ENCODE data around the gene PTPRD. TPM values are rescaled to one million over a fixed set of nuclear protein-coding genes. Genes with fewer than 3 reads are reported as not detected.

The PTPRD gene
- total RNA-seq, 1 experiment from 2014 or later = 0.02 TPM

DNA sequence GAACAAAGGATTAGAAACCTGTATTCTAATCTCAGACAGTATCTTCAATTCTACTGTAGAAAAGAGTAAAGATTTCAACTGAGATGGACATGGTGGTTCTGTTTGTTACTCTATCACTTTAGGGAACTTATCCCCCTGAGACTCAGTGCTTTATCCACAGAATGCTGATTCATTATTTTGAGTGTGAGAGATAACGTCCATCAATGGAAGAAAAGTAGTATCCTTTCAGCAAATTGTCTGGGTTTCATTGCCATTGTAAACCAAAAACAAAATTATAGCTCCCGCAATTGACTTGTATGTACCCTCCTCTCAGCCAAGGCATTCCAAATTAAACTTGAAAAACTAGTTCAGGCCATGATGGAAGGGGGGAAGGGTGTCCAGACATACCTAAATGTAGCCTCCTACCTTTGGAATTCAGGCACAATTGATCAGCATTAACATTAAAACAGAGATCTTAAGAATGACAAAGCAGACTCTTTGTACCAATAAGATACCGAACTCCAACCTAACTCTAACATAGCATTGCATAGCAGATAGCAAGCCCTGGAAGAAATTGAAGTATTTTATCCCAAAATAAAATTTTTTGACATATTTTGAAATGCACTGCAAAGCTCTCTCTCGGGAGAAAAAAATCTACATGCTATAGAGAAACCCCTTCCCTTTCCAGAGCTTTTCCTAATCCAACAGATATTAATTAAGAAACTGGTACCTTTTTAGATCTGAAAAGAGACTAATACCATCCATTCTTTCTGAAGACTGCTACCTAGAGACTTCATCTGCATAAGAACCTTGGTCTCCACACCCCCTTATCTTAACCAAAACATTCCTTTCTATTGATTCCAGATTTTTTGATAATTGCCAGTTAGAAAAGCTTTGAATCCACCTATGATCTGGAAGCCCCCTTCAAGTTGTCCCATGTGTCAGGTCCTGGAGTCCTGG is 1055.7 kb downstream of the PTPRD start:
- TF ChIP-seq CBX3 (IDR thresholded peaks at IDR 0.05; ENCODE audit: low read depth) (no peak), EZH2 (IDR thresholded peaks at IDR 0.05) (no peak), FOSL1 (IDR thresholded peaks at IDR 0.05; ENCODE audit: low read depth) (no peak), ELF1 (IDR thresholded peaks at IDR 0.05; ENCODE audit: borderline replicate concordance, low read depth) (no peak), CEBPB (IDR thresholded peaks at IDR 0.05; ENCODE audit: low read depth) (no peak), YY1 (IDR thresholded peaks at IDR 0.05; ENCODE audit: extremely low read depth, insufficient replicate concordance, low read depth, low read length) (no peak), RAD21 (IDR thresholded peaks at IDR 0.05; ENCODE audit: low read depth) (no peak), POLR2AphosphoS5 (IDR thresholded peaks at IDR 0.05; ENCODE audit: low read depth, low read length) (no peak), ZFX (IDR thresholded peaks at IDR 0.05) (no peak)
- TF ChIP-seq, protein P1, sequence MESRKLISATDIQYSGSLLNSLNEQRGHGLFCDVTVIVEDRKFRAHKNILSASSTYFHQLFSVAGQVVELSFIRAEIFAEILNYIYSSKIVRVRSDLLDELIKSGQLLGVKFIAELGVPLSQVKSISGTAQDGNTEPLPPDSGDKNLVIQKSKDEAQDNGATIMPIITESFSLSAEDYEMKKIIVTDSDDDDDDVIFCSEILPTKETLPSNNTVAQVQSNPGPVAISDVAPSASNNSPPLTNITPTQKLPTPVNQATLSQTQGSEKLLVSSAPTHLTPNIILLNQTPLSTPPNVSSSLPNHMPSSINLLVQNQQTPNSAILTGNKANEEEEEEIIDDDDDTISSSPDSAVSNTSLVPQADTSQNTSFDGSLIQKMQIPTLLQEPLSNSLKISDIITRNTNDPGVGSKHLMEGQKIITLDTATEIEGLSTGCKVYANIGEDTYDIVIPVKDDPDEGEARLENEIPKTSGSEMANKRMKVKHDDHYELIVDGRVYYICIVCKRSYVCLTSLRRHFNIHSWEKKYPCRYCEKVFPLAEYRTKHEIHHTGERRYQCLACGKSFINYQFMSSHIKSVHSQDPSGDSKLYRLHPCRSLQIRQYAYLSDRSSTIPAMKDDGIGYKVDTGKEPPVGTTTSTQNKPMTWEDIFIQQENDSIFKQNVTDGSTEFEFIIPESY (IDR thresholded peaks at IDR 0.05; ENCODE audit: extremely low read depth, insufficient replicate concordance, low read length) = no peak
- DNase-seq (ENCODE audit: low read depth, low spot score) (no peak), ATAC-seq (no peak)
- Histone ChIP-seq H3K36me3 (ENCODE audit: control insufficient read depth in 1 of 2, insufficient read depth in 2 of 2, low read length in 2 of 2) (no peaks in the 10 kb centered on the region), H3K27ac (ENCODE audit: low read depth, low read length) (no peak overlapping the region), H3K9me3 (ENCODE audit: control insufficient read depth in 1 of 2, insufficient read depth in 1 of 2, low read depth in 1 of 2, low read length in 2 of 2) (peaks cover 7 to 29% of the 10 kb centered on the region in 2 experiments; a peak in 2 of 4 replicates), H3K79me2 (ENCODE audit: insufficient read depth, low read length) (no peaks in the 10 kb centered on the region), H2AFZ (ENCODE audit: low read depth, low read length, poor library complexity, severe bottlenecking) (no peak overlapping the region), H3K4me1 (ENCODE audit: control insufficient read depth in 1 of 2, insufficient read depth in 2 of 2, low read length in 2 of 2) (no peaks in the 10 kb centered on the region), H3K27me3 (ENCODE audit: insufficient read depth, low read length) (no peaks in the 10 kb centered on the region), H3K4me2 (ENCODE audit: low read length) (no peak overlapping the region), H3K4me3 (replicated peaks in 1 of 2; ENCODE audit: low read depth in 1 of 2, low read length in 2 of 2) (no peak overlapping the region), H4K20me1 (ENCODE audit: insufficient read depth) (no peaks in the 10 kb centered on the region), H3K9ac (ENCODE audit: low read length) (no peak overlapping the region), H3K9me2 (ENCODE audit: insufficient read depth) (no peaks in the 10 kb centered on the region)
- ChIA-PET RAD21 (ENCODE audit: low non-redundant PET in 1 of 2, low total read pairs in 2 of 2, uncharacterized antibody in 2 of 2, unreplicated experiment in 2 of 2) (no interaction called here), CTCF (no interaction called here), POLR2A (no interaction called here)
- no TSS peak for BruUV-seq (replicated peaks)
- intact Hi-C loops (cut with micrococcal nuclease) = no loop called here
